ENCODE results near the gene WT1.
A peak's percentile ranks its signal among the peaks of the same experiment; 100 is the strongest.

WT1 gene

DNA sequence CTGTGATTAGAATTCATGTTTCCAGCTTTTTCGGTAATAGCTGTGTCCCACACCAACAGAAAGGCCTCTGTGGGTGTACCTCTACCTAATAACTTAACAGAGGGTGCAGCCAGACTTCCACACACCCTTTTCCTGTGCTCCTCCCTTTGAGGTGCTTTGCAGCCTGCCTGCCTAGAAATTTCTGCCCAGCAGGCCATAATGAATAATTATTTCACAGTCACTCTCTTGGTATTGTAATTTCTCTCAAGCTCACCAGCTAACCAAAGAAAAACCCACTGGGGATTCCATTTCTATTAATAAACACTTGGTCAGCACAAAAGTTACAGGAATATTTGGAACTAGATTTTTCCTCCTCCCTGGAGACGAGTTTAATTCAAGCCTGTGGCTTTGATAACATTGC lies 13.3 kb downstream of the WT1 start:
- DNase-seq (ENCODE audit: low read depth in 2 of 2), result no peak

DNA sequence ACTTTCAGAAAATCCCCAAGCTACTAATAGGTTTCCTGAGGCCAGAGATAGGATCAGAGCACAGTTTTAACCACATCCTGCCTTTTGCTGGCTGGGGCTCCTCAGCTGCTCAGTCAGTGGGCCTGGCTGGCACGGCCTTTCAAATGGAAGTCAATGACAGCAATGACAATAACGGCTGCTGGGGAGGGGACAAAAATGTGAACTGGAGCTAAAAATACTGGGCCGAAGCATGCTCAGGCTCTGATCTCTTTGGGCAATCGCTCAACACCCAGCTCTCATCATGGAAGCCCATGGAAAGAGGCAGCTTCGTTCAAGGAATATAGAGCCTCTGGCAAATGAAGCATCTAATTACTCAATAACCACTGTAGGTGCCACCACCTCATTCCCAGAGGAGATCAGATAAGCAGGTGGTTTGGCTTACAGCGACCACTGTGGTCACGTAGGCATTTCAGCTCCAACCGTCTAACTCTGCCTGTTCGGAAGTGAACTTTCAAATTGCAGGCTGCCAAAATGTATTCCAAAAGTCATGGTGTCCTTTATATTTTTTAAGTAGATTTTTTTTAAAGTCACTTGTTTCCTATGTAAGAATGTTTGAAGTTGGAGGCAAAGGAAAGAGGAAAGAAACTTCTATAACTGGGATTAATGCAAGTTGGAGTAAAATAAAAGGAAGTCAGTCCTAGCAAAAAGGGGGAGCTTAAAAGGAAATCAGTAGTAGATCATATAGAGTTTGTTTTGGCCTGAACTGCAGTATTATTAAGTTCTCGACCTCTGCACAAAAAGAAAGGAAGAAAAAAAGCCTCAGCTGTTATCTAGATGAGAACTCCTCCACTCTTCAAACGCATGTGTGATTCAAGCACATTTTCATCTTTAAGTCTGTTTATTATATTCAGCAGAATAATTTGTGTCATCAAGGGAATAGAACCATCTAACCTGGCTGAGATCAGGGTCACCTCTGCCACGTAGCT lies 14.1 kb downstream of the WT1 start:
- DNase-seq (ENCODE audit: low read depth in 2 of 2), result no peak

DNA sequence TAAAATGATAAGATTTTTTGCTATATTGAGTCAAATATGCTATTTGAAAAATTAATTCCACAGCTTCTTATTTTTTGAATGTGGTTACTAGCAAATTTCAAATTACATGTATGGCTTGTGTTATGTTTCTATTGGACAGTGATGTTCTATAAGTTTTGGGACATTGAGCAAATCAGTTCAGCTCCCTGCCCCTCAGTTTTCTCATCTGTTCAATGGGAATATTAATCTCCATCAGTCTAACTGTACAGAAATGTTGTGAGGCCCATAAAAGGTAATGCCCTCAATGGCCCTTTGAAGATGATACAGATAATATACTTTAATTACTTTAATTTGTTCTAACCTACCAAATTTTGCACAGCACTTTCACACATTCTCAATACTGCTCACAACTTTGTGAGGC lies 15.2 kb downstream of the WT1 start:
- DNase-seq (ENCODE audit: low read depth in 2 of 2), result no peak

DNA sequence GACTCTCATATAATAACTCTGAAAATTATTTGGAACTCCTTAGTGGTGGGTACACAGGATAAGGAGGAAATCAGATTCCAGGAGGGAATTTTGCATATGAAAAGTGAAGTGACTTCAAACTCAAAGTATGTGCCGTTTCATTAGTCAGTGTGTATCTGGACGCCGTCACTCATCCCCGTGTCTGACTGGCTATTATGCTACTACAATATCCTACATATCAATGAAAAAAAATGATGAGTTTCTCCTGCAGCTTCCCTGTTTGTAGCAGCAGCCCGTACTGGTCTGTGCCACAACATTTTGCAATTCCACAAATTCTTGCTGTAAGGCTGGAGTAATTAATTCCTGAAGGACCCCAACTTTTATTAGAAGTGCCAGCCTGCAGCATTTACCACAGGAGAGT lies 16.5 kb downstream of the WT1 start:
- peak in 1 of 2 experiments; percentile 11 for DNase-seq (ENCODE audit: low read depth in 2 of 2)

DNA sequence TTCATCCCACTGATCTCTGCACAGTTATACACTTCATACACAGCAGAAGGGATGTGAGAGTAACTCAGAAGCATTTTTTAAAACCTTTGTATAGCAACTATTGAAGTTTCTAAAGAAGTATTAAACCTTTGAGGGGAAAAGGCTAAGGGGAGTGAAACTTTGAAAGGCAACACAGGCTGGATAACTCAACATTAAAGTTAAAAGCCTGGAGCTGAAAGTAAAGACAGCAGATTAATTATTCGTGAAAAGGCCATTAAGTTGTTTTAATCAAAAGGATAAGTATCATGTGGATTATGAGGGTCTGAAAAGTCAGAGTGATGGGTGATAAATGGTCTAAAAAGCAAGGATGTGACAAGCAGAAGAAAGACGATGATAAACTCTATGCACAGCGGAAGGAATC lies 17.5 kb downstream of the WT1 start:
- DNase-seq (ENCODE audit: low read depth in 2 of 2), result no peak

DNA sequence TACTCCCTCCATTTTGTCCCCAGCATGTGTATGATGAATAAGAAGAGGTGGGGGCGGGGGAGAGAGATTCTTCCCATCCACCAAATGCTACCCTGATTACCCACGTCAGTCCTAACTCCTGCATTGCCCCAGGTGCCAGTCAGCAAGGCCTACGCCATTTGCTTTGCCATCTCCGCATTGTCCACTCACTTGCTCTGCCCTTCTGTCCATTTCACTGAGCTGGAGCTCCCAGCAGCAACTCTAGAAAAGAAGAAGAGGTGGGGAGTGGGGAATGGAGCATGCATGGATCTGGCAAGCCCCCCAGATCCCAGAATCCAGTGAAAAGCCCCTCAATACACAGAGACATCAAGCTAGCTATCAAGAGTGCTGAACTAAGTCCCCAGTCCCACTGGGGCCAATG lies 19.0 kb downstream of the WT1 start:
- DNase-seq (ENCODE audit: low read depth in 2 of 2), result no peak

DNA sequence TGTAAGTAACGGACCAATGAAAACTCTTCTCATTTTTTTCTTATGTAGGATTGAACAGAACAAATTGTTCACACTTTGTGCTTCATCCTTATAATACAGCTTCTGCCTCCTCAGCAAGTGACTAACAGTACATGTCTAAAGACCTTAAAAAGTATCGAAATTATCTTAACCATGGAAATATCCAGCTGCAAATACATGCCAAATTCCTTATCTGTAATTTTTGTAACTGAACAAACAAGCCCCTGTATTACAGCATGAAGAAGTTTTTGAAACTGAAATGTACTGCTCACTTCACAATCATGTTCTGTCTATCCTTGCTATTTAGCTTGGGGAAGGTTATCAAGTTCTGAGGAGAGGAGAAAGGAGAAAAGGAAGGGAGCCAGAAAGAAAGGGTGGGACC lies 20.4 kb downstream of the WT1 start:
- DNase-seq (ENCODE audit: low read depth in 2 of 2), result no peak

DNA sequence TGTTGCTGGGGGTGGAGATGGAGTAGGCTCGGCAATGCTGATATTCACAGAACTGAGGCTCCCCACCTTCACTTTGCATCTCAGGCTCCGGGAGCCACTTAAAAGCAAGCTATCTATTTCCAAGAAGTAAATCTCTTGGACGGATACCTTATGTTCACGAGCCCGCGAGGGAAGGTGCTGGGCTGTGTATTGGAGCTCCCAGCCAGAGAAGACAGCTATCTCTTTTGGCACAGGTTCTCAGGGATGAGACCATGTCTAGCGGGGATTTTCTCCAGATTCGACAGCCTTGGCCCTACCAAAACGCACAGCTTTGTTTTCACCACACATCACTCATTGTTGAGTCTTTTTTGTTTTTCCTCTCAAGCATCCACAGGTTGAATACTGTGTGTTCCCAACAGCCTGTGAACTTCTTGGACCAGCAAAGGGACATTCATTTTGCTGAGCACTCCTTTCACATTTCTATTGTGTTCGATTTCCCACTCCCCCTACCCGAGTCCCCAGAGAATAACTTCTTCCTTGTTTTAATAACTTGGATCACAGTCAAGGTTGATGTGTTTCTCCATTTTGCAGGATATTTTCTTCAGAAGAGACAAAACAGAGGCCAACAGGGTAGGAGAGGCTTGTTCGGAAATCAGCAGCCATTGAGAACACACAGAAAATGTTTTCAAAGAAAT lies 23.3 kb downstream of the WT1 start:
- no peak for DNase-seq (ENCODE audit: low read depth in 2 of 2)

DNA sequence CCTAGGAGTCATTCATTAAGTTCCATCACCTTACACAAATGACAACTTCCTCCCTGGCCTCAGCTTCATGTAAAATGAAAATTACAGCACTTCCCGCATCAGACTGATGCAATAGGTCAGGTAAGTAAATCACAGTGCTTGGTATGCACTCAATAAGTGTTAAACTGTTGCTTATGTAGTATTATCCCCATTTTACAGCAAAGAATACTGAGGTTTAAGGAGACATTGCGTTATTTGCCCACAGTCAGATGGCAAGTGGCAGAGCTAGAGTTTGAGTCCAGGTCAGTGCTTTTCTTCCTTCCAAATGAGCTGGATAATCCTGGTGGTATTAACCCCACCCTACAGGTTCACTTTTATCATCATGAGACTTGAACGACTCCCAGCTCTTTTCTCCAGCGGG lies 29.7 kb downstream of the WT1 start:
- no peak for DNase-seq (ENCODE audit: low read depth in 2 of 2)

DNA sequence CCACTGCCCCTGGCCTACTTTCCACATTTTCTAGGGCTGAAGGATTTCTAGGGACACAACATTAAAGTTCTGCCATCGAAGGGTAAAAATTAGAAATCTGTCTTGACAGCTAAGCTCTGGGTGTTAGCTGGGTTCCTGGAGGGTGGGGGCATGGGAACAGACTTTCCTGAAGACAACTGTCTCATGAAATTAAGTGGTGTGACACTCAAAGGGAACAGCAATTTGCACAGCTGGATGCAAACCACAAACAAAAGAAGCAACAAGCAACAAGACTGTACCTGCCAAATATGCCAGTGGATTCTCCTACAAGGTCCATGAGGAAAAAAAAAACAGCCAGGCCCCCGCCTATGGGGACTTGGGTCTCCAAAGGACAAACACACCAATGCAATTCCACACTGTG lies 32.5 kb downstream of the WT1 start:
- DNase-seq (ENCODE audit: low read depth in 2 of 2), result no peak

DNA sequence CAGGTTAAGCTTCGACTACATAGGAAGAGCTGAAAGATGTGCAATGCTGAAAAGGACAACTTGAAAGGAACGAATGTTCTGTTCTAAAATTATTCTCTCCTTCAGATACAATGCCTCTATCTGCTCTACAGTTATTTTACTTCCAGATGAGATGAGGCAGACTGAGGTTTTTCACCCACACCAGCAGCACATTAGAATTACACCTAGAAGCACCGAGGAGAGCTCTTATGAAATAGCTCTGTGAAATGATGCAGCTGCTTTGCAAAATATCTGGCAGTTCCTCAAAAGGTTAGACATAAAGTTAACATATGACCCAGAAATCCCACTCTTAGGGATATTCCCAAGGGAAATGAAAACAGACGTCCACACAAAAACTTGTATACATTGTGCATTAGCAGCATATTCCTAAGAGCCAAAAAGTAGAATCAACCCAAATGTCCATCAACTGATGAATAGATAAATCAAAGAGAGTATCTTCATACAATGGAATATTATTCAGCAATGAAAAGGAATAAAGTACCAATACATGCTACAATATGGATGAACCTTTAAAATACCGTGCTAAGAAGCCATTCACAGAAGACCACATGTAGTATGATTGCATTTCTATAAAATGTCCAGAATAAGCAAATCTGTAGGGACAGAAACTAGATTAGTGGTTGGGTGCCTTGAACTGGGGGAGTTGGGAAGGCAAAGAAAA lies 34.5 kb downstream of the WT1 start:
- no peak for DNase-seq (ENCODE audit: low read depth in 2 of 2)

DNA sequence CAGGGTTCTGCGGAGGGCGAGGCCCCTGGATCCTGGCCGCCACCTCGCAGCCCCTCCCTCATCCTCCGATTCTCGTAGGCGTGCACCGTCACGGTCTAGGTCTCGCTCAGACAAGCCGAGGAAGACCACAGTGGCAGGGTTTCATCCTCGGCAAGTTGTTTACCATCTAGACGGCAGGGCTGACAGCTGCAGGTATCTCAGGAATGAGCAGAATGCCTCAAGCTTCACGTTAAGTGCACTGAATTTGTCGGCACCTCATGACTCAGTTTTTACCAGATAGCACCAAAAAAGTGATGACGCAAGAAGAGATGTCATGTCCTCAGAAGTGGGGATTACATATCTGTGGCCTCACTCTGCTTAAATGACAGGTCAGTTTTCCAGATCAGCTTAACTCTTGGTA lies 35.1 kb downstream of the WT1 start:
- peak in 1 of 2 experiments; percentile 35 for DNase-seq (ENCODE audit: low read depth in 2 of 2)

DNA sequence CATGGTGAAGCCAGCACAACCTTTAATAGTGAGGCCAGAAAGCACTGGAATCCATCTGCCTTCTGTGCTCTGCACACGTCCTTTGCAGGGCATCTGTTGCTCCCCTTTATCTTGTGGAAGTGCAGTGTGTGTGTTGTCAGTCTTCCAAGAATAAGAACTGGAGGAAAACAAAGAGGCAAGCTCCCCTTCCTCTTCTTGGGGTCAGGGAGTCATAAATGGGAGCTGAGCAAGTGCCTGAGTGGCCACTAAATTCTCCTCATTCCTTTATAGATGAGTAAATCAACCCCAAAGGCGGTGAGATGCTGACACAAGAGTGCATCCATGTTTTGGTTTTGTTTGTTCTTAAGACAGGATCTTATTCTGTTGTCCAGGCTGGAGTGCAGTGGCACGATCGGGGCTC lies 38.3 kb downstream of the WT1 start:
- DNase-seq (ENCODE audit: low read depth in 2 of 2), result no peak

DNA sequence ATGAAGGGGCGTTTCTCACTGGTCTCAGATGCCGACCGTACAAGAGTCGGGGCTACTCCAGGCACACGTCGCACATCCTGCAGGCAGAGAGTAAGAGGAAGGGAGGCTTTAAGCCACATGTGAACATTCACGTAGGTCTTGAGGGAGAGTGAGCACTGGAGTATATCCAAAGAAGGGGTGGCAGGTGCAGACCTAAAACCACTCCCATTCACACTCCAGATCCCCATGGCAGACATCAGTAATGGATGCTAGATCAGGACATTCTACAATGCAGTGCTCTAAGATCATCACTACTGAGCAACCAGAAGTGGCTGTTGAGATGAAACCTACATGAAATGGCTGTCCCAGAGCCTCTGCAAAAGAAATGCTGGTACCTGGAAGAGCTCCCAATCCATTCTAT lies 39.0 kb downstream of the WT1 start:
- no peak for DNase-seq (ENCODE audit: low read depth in 2 of 2)

DNA sequence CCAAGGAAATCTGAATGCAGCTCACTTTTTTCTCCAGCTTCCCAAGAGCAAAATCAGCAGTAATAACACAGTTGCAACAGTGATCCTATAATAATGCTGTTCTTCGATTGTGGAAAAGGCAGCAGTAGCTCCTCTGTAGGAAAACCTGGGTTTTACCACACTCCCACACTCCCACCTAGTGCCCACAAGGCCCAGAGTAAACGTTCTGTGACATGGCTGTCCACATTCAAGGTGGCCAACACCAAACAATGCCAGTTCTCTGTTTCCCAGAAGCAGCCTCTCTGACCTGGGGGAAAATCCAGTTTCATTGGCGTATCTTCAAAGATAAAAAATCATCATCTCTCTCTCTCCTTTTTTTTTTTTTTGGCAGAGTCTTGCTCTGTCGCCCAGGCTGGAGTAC lies 40.2 kb downstream of the WT1 start:
- no peak for DNase-seq (ENCODE audit: low read depth in 2 of 2)

DNA sequence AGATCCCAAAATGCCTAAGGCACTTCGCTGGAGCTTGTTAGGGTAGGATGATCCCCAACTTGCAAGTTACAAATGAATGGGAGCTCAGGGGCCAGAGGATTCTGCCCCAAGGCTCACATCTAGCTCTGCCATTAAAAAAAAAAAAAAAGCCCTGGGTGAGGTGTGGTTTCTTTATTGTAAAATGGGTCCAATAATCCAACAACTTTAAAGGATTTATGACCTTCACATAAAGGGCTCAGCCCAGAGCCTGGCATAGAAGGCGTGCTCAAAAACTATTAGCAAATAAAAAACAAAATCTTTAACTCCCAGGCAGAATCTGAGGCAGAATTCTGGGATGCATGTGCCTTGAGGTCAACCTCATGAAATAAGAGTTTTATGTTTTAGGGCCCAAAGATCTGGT lies 42.5 kb downstream of the WT1 start:
- DNase-seq (ENCODE audit: low read depth in 2 of 2), result no peak

DNA sequence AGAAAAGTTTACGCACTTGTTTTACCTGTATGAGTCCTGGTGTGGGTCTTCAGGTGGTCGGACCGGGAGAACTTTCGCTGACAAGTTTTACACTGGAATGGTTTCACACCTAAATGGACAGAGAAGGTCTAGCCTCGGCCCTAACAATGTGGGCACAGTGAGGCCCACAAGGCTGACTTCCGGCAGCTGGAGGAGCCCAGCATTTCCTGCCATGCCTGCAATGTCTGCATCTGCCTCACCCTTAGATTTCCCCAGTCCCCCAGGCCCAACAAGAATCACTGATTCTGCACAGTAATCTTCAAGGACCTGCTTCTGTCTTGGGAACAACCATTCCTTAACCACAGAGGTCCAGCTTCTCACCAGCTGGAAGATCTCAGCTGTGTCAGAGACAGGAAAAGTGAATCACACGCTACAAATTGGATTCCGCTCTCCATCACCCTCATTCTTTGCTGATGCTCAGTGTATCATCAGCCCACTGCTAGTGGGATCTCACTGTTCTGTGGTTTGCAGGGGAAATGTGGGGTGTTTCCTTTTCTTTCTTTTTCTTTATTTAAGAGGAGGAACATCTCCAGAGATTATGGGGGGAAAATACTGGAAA lies 43.3 kb downstream of the WT1 start:
- peak; percentile 60 to 63 for DNase-seq (ENCODE audit: low read depth in 2 of 2)

DNA sequence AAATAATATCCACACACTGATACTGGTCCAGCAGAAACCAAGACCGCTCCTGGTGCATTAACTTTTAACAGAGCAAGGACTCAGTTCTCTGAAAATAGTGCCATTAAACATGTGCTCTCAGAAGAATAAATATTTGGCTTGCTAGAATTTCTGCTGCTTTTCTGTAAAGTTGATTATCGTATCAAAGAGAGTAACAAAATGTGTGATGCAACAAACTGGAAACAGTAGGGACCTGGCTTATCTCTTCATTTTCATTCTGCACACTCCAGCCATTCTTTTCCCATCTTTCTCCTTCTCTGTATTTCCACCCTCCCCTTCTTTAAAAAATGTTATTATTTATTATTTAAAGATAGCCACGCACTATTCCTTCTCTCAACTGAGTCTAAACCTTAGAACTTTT lies 43.9 kb downstream of the WT1 start:
- no peak for DNase-seq (ENCODE audit: low read depth in 2 of 2)

DNA sequence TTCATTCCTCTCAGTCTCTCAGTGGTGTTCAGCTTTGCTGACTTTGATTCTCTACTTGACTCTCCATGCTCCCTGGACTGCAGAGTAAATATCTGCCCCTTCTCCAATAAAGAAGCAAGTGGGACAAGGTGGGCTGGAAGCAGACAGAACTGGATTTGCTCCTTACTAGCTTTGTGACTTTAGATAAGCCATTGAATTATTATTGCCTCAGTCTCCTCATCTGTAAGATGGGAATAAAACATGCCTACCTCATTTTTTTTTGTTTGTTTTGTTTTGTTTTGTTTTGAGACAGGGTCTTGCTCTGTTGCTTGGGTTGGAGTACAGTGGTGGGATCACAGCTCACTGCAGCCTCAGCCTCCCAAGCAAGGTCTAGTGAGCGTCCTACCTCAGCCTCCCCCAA lies 44.6 kb downstream of the WT1 start:
- no peak for DNase-seq (ENCODE audit: low read depth in 2 of 2)

DNA sequence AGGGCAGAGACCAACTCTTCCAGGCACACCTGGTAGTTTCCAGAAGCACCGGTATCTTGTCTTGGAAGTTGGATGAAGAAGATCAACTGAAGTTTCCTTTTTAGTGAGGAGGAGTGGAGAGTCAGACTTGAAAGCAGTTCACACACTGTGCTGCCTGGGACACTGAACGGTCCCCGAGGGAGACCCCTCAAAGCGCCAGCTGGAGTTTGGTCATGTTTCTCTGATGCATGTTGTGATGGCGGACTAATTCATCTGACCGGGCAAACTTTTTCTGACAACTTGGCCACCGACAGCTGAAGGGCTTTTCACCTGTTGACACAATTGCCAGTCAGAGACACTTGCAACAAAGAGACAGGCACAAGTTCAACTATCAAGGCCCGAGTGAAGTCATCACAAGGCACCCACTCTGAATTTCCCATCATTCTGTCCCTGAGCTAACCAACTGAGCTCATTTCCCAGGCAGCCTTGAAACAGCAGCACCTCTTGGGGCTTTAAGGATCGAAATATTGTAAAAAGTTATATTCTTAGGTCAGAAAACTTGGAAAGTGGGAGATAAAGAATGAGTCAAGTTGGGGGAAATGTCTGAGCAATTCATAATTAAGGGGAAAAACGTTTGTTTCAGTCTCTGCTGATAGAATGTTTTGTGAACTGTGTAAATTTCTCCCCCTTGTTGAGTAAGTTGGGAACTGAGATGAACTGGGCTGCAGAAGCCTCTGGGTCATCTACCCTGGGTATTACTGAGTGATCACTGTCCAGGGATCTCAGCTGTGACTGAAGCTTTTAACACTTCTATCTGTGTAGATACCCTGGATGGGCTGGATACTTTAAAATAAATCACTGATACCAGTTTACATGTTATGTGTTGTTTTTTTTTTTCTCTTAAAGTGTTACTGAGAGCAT lies 46.2 kb downstream of the WT1 start:
- no peak for DNase-seq (ENCODE audit: low read depth in 2 of 2)

DNA sequence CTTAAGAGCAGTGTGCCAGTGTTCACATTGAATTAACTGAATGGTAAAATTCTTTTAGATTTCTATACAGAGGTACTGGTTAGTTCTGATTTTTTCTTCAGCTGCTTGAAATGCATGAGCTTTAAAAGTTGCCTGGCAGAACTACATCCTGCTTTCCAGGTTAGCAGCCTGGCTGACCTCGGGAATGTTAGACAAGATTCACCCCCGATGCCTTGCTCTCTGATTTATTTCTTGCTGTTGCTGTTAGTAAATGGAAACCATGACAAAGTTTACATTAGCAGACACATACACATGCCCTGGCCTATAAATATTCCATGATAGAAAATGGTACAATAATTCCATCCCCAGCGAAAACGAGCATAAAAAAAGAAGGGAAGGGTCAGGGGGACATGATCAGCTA lies 47.0 kb downstream of the WT1 start:
- DNase-seq (ENCODE audit: low read depth in 2 of 2), result no peak

All from fibroblast of skin of left quadriceps (primary cell).